Measurements from ENCODE around the gene FOXB1. TPM values are rescaled to one million over a fixed set of nuclear protein-coding genes. Genes with fewer than 3 reads are reported as not detected.

Gene FOXB1
- total RNA-seq, 4 donors from 2014 or later: not detected

DNA sequence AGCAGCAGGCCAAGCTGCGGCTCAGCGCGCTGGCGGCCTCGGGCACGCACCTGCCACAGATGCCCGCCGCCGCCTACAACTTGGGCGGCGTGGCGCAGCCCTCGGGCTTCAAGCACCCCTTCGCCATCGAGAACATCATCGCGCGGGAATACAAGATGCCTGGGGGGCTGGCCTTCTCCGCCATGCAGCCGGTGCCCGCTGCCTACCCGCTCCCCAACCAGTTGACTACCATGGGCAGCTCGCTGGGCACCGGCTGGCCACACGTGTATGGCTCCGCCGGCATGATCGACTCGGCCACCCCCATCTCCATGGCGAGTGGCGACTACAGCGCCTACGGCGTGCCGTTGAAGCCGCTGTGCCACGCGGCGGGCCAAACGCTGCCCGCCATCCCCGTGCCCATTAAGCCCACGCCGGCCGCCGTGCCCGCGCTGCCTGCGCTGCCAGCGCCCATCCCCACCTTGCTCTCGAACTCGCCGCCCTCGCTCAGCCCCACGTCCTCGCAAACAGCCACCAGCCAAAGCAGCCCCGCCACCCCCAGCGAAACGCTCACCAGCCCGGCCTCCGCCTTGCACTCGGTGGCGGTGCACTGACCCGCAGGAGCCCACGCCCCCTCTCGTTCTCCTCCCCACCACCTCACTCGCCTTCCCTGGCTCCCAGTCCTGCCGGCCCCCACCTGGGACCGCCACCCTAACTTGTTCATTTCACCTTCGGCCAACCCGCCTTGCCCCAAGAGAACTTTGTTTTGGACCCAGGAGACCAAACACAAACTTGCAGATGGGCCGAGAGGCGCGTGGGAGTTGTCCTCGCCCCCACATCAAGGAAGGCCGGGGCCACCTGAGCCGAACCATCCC is 1.5 kb downstream of the FOXB1 start:
- TF ChIP-seq, protein P1, sequence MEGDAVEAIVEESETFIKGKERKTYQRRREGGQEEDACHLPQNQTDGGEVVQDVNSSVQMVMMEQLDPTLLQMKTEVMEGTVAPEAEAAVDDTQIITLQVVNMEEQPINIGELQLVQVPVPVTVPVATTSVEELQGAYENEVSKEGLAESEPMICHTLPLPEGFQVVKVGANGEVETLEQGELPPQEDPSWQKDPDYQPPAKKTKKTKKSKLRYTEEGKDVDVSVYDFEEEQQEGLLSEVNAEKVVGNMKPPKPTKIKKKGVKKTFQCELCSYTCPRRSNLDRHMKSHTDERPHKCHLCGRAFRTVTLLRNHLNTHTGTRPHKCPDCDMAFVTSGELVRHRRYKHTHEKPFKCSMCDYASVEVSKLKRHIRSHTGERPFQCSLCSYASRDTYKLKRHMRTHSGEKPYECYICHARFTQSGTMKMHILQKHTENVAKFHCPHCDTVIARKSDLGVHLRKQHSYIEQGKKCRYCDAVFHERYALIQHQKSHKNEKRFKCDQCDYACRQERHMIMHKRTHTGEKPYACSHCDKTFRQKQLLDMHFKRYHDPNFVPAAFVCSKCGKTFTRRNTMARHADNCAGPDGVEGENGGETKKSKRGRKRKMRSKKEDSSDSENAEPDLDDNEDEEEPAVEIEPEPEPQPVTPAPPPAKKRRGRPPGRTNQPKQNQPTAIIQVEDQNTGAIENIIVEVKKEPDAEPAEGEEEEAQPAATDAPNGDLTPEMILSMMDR (IDR thresholded peaks at IDR 0.05): no peak
- TF ChIP-seq POLR2A (IDR thresholded peaks at IDR 0.05): no peak
- no peak overlapping the region for H3K27ac ChIP-seq

DNA sequence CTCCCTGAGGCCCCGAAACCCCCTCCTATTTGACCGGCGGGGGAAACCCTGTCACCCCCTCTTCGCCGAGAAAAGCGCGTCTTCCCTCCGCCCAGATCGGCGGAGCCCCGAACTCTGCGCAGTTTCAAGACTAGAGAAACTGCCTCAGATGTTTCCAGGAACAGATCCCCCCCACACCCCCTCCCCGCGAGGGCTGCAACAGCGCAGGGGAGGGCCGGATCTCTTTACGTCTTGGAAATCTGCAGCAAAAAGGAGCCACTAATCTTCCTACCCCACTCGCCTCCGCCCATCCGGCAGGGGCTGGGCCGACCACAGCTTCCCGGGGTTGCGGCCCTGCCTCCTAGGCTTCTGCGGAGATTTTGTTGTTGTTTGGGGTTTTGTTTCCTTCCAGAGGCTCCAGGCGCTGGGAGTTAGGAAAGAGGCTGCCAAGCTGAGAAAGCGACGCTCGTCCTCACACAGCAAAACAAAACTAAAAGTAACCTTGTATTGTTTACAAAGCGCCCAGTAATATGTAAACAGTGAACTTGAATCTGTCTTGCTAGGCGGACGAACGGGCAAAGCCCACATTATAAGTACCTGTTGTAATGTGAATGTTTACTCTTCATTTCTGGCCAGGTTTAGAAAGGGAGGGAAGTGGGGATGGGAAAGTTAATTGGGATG is 2.2 kb downstream of the FOXB1 start:
- H3K27ac ChIP-seq: no peak overlapping the region
- peak overlapping the region; percentile 6 to 32 for H3K4me3 ChIP-seq
- intact Hi-C loops (cut with DNase I; ENCODE audit: low total_unique reads): no loop called here
- H3K9me3 ChIP-seq: no peaks in the 10 kb centered on the region
- H3K4me1 ChIP-seq: peaks cover 0 to 21% of the 10 kb centered on the region in 2 donors
- no peak for DNase-seq
- peaks cover 16 to 97% of the 10 kb centered on the region in 2 donors for H3K27me3 ChIP-seq
- TF ChIP-seq, protein P1 (IDR thresholded peaks at IDR 0.05): no peak
- TF ChIP-seq POLR2A (IDR thresholded peaks at IDR 0.05): no peak
- H3K36me3 ChIP-seq: no peaks in the 10 kb centered on the region

More for the DNA sequence above, 1.5 kb downstream of the FOXB1 start:
- Histone ChIP-seq H3K36me3 (no peaks in the 10 kb centered on the region), H3K9me3 (no peaks in the 10 kb centered on the region), H3K4me1 (peaks cover 0 to 21% of the 10 kb centered on the region in 2 donors), H3K27me3 (peaks cover 16 to 100% of the 10 kb centered on the region in 2 donors), H3K4me3 (peak overlapping the region in 1 of 2 donors; percentile 32)
- intact Hi-C loops (cut with DNase I; ENCODE audit: low total_unique reads): no loop called here
- DNase-seq: no peak

DNA sequence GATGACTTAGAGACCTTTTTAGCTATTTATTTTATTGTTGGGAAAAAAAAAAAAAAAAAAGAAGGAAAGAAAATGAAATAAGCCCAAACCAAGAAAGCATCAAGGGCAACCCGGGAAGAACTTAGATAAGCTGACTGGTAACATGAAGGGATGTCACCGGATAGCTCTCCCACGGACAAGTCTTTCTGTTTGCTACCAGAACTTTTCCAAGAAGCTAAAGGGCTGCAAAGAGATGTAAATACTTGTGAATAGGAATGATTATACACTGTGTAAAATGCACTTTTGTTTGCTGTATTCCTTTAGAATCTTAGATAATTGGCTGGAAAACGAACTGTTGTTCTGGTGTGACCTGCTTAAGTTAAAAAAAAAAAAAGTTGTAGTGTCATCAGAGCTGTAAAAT is 2.8 kb downstream of the FOXB1 start:
- no peak for DNase-seq
- TF ChIP-seq POLR2A (IDR thresholded peaks at IDR 0.05): no peak
- TF ChIP-seq, protein P1 (IDR thresholded peaks at IDR 0.05): no peak
- intact Hi-C loops (cut with DNase I; ENCODE audit: low total_unique reads): no loop called here
- Histone ChIP-seq H3K4me3 (no peak overlapping the region), H3K9me3 (no peaks in the 10 kb centered on the region), H3K4me1 (peaks cover 0 to 21% of the 10 kb centered on the region in 2 donors), H3K27me3 (peaks cover 16 to 91% of the 10 kb centered on the region in 2 donors), H3K36me3 (no peaks in the 10 kb centered on the region), H3K27ac (no peak overlapping the region)

DNA sequence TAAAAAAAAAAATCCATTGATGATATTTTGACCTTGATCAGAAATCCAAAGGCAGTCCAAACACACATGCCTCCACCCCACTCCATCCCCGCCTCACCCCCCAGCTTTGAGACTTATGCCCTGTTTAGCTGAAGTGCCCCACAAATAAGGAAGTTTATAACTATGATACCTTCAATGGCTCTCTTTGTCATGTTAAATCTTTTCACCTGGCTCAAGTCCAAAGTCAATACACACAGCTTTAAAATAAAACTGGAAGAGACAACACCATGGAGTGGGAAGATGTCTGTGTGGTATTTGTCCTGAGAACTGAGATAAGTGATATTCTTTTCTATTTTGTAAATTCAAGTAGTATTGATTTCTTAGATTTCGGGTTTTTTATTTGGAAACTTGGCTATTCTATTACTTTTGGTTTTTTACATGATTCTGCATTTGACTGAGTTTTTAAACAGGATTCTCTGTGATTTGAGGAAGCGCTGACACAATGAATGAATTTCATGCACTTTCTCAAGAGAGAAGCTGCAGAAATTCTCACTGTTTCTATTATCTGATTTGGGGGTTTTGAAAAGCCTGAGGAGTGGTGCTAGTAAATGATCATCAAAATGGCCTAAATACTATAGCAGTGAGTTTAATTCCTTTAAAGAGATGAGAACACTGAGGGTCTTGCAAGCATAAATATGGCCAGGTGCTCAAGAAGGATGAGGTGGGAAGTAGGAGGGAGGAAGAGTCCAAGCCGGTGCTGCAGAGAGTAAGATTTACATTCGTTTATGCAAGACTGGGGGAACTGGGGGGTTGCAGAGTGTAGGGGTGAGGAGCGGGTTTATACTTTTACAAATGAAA is 5.2 kb downstream of the FOXB1 start:
- peaks cover 16 to 67% of the 10 kb centered on the region in 2 donors for H3K27me3 ChIP-seq
- H3K27ac ChIP-seq: no peak overlapping the region
- H3K4me3 ChIP-seq: no peak overlapping the region
- intact Hi-C loops (cut with DNase I; ENCODE audit: low total_unique reads): no loop called here
- DNase-seq: no peak
- no peaks in the 10 kb centered on the region for H3K9me3 ChIP-seq
- peaks cover 0 to 16% of the 10 kb centered on the region in 2 donors for H3K4me1 ChIP-seq
- H3K36me3 ChIP-seq: no peaks in the 10 kb centered on the region
- no peak for TF ChIP-seq POLR2A (IDR thresholded peaks at IDR 0.05)
- TF ChIP-seq, protein P1 (IDR thresholded peaks at IDR 0.05): no peak
